ENCODE results near the gene RIPK4.
A peak's percentile ranks its signal among the peaks of the same experiment; 100 is the strongest.
"Not testable (repeated sequence)": the region's sequence is repeated elsewhere in the genome, so short reads cannot be mapped to it uniquely, and the experiment has no call there.

Gene RIPK4

GRCh38 chr21:41731081-41731480, 35.8 kb downstream of the RIPK4 start:
- no peak for DNase-seq

GRCh38 chr21:41730367-41730765, 36.5 kb downstream of the RIPK4 start:
- DNase-seq: no peak

- DNase-seq: no peak
Observed at GRCh38 chr21:41729701-41730366, 37.0 kb downstream of the RIPK4 start.

- no peak for DNase-seq
Observed at GRCh38 chr21:41727784-41728763, 38.8 kb downstream of the RIPK4 start.

GRCh38 chr21:41726970-41727783, 39.7 kb downstream of the RIPK4 start:
- DNase-seq: peak; percentile 82

- no peak for DNase-seq
Observed at GRCh38 chr21:41726630-41726969, 40.3 kb downstream of the RIPK4 start.

GRCh38 chr21:41726058-41726558, 40.7 kb downstream of the RIPK4 start:
- no peak for DNase-seq

GRCh38 chr21:41725421-41726031, 41.3 kb downstream of the RIPK4 start:
- DNase-seq: no peak

GRCh38 chr21:41723835-41724234, 43.0 kb downstream of the RIPK4 start:
- not testable (repeated sequence) for DNase-seq

GRCh38 chr21:41722052-41723018, 44.5 kb downstream of the RIPK4 start:
- no peak for DNase-seq

GRCh38 chr21:41720250-41720649, 46.6 kb downstream of the RIPK4 start:
- DNase-seq: no peak

- DNase-seq: no peak
Observed at GRCh38 chr21:41719691-41720090, 47.2 kb downstream of the RIPK4 start.

- DNase-seq: no peak
Observed at GRCh38 chr21:41717573-41718330, 49.1 kb downstream of the RIPK4 start.

- DNase-seq: no peak
Observed at GRCh38 chr21:41716751-41717150, 50.1 kb downstream of the RIPK4 start.

GRCh38 chr21:41715649-41716281, 51.1 kb downstream of the RIPK4 start:
- DNase-seq: no peak

GRCh38 chr21:41714299-41714865, 52.5 kb downstream of the RIPK4 start:
- DNase-seq: not testable (repeated sequence)

- no peak for DNase-seq
Observed at GRCh38 chr21:41713495-41714281, 53.2 kb downstream of the RIPK4 start.

- no peak for DNase-seq
Observed at GRCh38 chr21:41712730-41713129, 54.1 kb downstream of the RIPK4 start.

- DNase-seq: no peak
Observed at GRCh38 chr21:41712201-41712600, 54.7 kb downstream of the RIPK4 start.

All from fibroblast of skin of right biceps (primary cell).